SH-SY5Y (cell line): ENCODE data around the gene SEMA3A.

Experiments used
- GATA2 ChIP-seq: IDR thresholded peaks from 2 replicates; pipeline ENCODE4 v1.6.1; 2011; ENCODE audit warnings: mild to moderate bottlenecking, low read depth, low read length
- GATA3 ChIP-seq: IDR thresholded peaks from 2 replicates; pipeline ENCODE4 v1.6.1; 2011; ENCODE audit warnings: low read depth, mild to moderate bottlenecking, low read length, moderate library complexity

The SEMA3A gene

GRCh38 chr7:84194484-84195271, at the start of gene SEMA3A:
SEMA3A (minus strand) TSS chr7:84194789; CDS start chr7:84194586, 203 bp downstream.
- TF ChIP-seq GATA3 (no peak), GATA2 (no peak)

- TF ChIP-seq GATA3, result no peak
- no peak for TF ChIP-seq GATA2
These were observed 44.0 kb upstream of the SEMA3A start for GRCh38 chr7:84238596-84238995.

GRCh38 chr7:84237533-84238173, 43.1 kb upstream of the SEMA3A start:
- TF ChIP-seq GATA2, result no peak
- no peak for TF ChIP-seq GATA3

- TF ChIP-seq GATA3 (no peak), GATA2 (no peak)
These were observed 41.8 kb upstream of the SEMA3A start for GRCh38 chr7:84236398-84236797.

- no peak for TF ChIP-seq GATA3
- TF ChIP-seq GATA2, result no peak
These were observed 38.1 kb upstream of the SEMA3A start for GRCh38 chr7:84232646-84233045.

GRCh38 chr7:84231157-84231556, 36.6 kb upstream of the SEMA3A start:
- TF ChIP-seq GATA2 (no peak), GATA3 (no peak)

GRCh38 chr7:84230491-84230890, 35.9 kb upstream of the SEMA3A start:
- TF ChIP-seq GATA3 (no peak), GATA2 (no peak)

- TF ChIP-seq GATA2 (no peak), GATA3 (no peak)
These were observed 33.9 kb upstream of the SEMA3A start for GRCh38 chr7:84228526-84228925.

GRCh38 chr7:84226759-84227158, 32.2 kb upstream of the SEMA3A start:
- TF ChIP-seq GATA3 (no peak), GATA2 (no peak)

GRCh38 chr7:84224505-84224904, 29.9 kb upstream of the SEMA3A start:
- TF ChIP-seq GATA3, result no peak

GRCh38 chr7:84219310-84219709, 24.7 kb upstream of the SEMA3A start:
- no peak for TF ChIP-seq GATA3
- TF ChIP-seq GATA2, result no peak

GRCh38 chr7:84218681-84219080, 24.1 kb upstream of the SEMA3A start:
- no peak for TF ChIP-seq GATA2
- no peak for TF ChIP-seq GATA3

- TF ChIP-seq GATA2 (no peak), GATA3 (no peak)
These were observed 21.9 kb upstream of the SEMA3A start for GRCh38 chr7:84216472-84216871.

- no peak for TF ChIP-seq GATA2
- TF ChIP-seq GATA3, result no peak
These were observed 15.7 kb upstream of the SEMA3A start for GRCh38 chr7:84210301-84210700.

GRCh38 chr7:84209006-84209405, 14.4 kb upstream of the SEMA3A start:
- TF ChIP-seq GATA3 (no peak), GATA2 (no peak)

- TF ChIP-seq GATA2 (no peak), GATA3 (no peak)
These were observed 13.0 kb upstream of the SEMA3A start for GRCh38 chr7:84207615-84208014.
